CD14-positive monocyte (primary cell): ENCODE measurements around the gene KAZN. TPM values are rescaled to one million over a fixed set of nuclear protein-coding genes. Genes with fewer than 3 reads are reported as not detected.

ENCODE experiments used
- DNase-seq, 3 donors: peaks; one replicate each; pipeline ENCODE4 v3.0.0-alpha.2; 2011 to 2022
- H2AFZ ChIP-seq: 2 replicates; pipeline ENCODE4 v1.6.0; 2012; ENCODE audit warnings: mild to moderate bottlenecking, low read depth, low read length, inconsistent platforms; ENCODE audit not compliant: insufficient read depth, poor library complexity, severe bottlenecking
- H3K27ac ChIP-seq, 2 donors: 1 replicate in 1 of 2; 2 replicates in 1 of 2; pipeline ENCODE4 v1.5.1; 2012 to 2013; ENCODE audit warnings: low read length in 2 of 2, control low read depth in 1 of 2, inconsistent platforms in 1 of 2, low read depth in 1 of 2, mild to moderate bottlenecking in 1 of 2
- H3K27me3 ChIP-seq, 2 donors: one replicate each; pipeline versions ENCODE4 v1.6.0 to v1.6.1; 2011 to 2013; ENCODE audit warnings: low read length in 2 of 2; ENCODE audit not compliant: control insufficient read depth in 2 of 2, insufficient read depth in 2 of 2
- H3K36me3 ChIP-seq, 2 donors: replicated peaks in 1 of 2; 1 replicate in 1 of 2; 2 replicates in 1 of 2; pipeline versions ENCODE4 v1.5.1 to v1.6.1; 2012 to 2013; ENCODE audit warnings: low read length in 2 of 2, control low read depth in 1 of 2, inconsistent platforms in 1 of 2, mild to moderate bottlenecking in 1 of 2; ENCODE audit not compliant: insufficient read depth in 2 of 2, control insufficient read depth in 1 of 2
- H3K4me1 ChIP-seq, 2 donors: 1 replicate in 1 of 2; 2 replicates in 1 of 2; pipeline versions ENCODE4 v1.5.1 to v1.6.1; 2012 to 2013; ENCODE audit warnings: low read length in 2 of 2, control low read depth in 1 of 2, inconsistent platforms in 1 of 2, mild to moderate bottlenecking in 1 of 2, moderate library complexity in 1 of 2; ENCODE audit not compliant: insufficient read depth in 2 of 2, control insufficient read depth in 1 of 2
- H3K4me2 ChIP-seq: replicated peaks from 2 replicates; pipeline ENCODE3; 2012; ENCODE audit warnings: low read length, moderate library complexity, mild to moderate bottlenecking; ENCODE audit not compliant: poor library complexity, severe bottlenecking; ENCODE audit errors: extremely low read depth
- H3K4me3 ChIP-seq, 3 experiments: fragments of 200-600 bp in 1 of 3; sonication (generic) in 1 of 3; replicated peaks in 1 of 3; 1 replicate in 2 of 3; 2 replicates in 1 of 3; pipeline ENCODE4 v1.5.1; 2011 to 2013; ENCODE audit warnings: low read length in 3 of 3, mild to moderate bottlenecking in 3 of 3, control low read depth in 2 of 3, low read depth in 2 of 3, inconsistent platforms in 1 of 3, moderate library complexity in 1 of 3
- H3K79me2 ChIP-seq: 2 replicates; pipeline ENCODE4 v1.6.0; 2012; ENCODE audit warnings: mild to moderate bottlenecking, control low read depth, inconsistent platforms, low read length, moderate library complexity; ENCODE audit not compliant: insufficient read depth
- H3K9ac ChIP-seq: 2 replicates; pipeline ENCODE4 v1.6.0; 2017; ENCODE audit warnings: low read length, mild to moderate bottlenecking; ENCODE audit not compliant: insufficient read depth, poor library complexity, severe bottlenecking
- H3K9me3 ChIP-seq, 2 donors: replicated peaks in 1 of 2; 1 replicate in 1 of 2; 2 replicates in 1 of 2; pipeline versions ENCODE4 v1.5.1 to v1.6.1; 2012 to 2013; ENCODE audit warnings: low read length in 2 of 2, control low read depth in 1 of 2; ENCODE audit not compliant: control insufficient read depth in 1 of 2, insufficient read depth in 1 of 2
- H4K20me1 ChIP-seq: 2 replicates; pipeline ENCODE4 v1.6.0; 2012; ENCODE audit warnings: mild to moderate bottlenecking, low read length, control low read depth, moderate library complexity; ENCODE audit not compliant: insufficient read depth
- H3K27ac Mint-ChIP-seq, 7 donors: one replicate each; pipeline ENCODE4 v1.8.0; 2020; ENCODE audit warnings: mild to moderate bottlenecking in 7 of 7, mixed read lengths in 7 of 7, moderate library complexity in 6 of 7, inconsistent platforms in 2 of 7
- H3K27me3 Mint-ChIP-seq, 3 donors: one replicate each; pipeline ENCODE4 v1.8.0; 2021 to 2022; ENCODE audit warnings: low read depth in 3 of 3, mild to moderate bottlenecking in 3 of 3, mixed read lengths in 3 of 3, moderate library complexity in 3 of 3, inconsistent platforms in 1 of 3
- H3K36me3 Mint-ChIP-seq, 2 donors: one replicate each; pipeline ENCODE4 v1.8.0; 2020; ENCODE audit warnings: mixed read lengths in 2 of 2, inconsistent platforms in 1 of 2, mild to moderate bottlenecking in 1 of 2
- H3K4me1 Mint-ChIP-seq: one replicate; pipeline ENCODE4 v1.8.0; 2020; ENCODE audit warnings: mild to moderate bottlenecking, mixed read lengths
- H3K4me3 Mint-ChIP-seq, 2 donors: one replicate each; pipeline ENCODE4 v1.8.0; 2020; ENCODE audit warnings: mild to moderate bottlenecking in 2 of 2, mixed read lengths in 2 of 2, moderate library complexity in 1 of 2
- H3K9me3 Mint-ChIP-seq, 7 donors: one replicate each; pipeline ENCODE4 v1.8.0; 2020 to 2022; ENCODE audit warnings: mixed read lengths in 7 of 7, mild to moderate bottlenecking in 6 of 7, moderate library complexity in 6 of 7, inconsistent platforms in 2 of 7
- WGBS: methylation state at CpG from one replicate; pipeline ENCODE4 v1.1.5; 2013; ENCODE audit warnings: missing lambda C conversion rate; ENCODE audit not compliant: insufficient coverage; 5-methylcytosine and 5-hydroxymethylcytosine counted together
- intact Hi-C, 2 donors: fragments of 100-400 bp; cut with micrococcal nuclease; formaldehyde crosslinking; loops; one replicate each; pipeline versions ENCODE4 v1.15.0 to v1.15.1; 2023
- polyA plus RNA-seq, 3 donors: library from polyadenylated mRNA; depleted of rRNA in 1 of 3; unstranded in 2 of 3; stranded (reverse) in 1 of 3; fragments of 300-500 nt in 2 of 3; fragments of >200 nt in 1 of 3; fragmentation: Illumina TruSeq in 2 of 3; gene quantifications; 1 replicate in 2 of 3; 2 replicates in 1 of 3; pipeline ENCODE4 v1.2.3, GENCODE V29; 2012 to 2021
- TF ChIP-seq, protein P1 (sequence below): fragments of 200-600 bp; IDR thresholded peaks from one replicate; pipeline ENCODE4 v1.8.0; 2022; ENCODE audit warnings: antibody characterized with exemption, mild to moderate bottlenecking

Gene KAZN
- polyA plus RNA-seq, 3 donors, result not detected

DNA sequence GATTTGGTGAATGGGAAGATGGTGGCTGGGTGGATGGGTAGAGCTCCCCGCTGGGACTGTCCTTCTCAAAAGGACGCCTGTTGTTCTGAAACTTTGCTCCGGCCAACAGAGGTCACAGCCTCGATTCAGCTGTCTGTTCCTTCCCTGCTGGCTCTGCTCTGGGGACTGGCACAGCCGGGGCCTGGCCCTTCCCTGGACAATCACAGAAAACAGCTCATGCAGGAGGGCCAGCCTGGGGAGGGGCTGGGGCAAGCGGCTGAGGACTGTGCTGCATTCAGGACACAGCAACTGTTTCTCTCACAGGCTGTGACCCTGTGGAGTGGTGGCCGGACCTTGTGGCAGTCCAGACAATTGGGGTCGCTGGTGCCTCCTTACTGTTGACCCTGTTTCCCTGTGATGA lies 444.4 kb downstream of the KAZN start:
- Mint-ChIP-seq H3K4me3 (no peak overlapping the region), H3K36me3 (no peaks in the 10 kb centered on the region), H3K27ac (no peak overlapping the region), H3K4me1 (no peaks in the 10 kb centered on the region), H3K27me3 (peaks cover 0 to 2% (median 0%) of the 10 kb centered on the region in 3 donors), H3K9me3 (no peaks in the 10 kb centered on the region)
- Histone ChIP-seq H3K79me2 (no peaks in the 10 kb centered on the region), H3K9ac (no peak overlapping the region), H3K36me3 (no peaks in the 10 kb centered on the region), H2AFZ (no peak overlapping the region), H3K4me1 (no peaks in the 10 kb centered on the region), H3K9me3 (no peaks in the 10 kb centered on the region), H3K4me3 (no peak overlapping the region), H3K27ac (no peak overlapping the region), H3K4me2 (no peak overlapping the region), H4K20me1 (no peaks in the 10 kb centered on the region), H3K27me3 (no peaks in the 10 kb centered on the region)
- intact Hi-C loops, result no loop called here
- WGBS, result 96% methylated on average over 6 of the region's 8 CpGs
- DNase-seq, result no peak
- TF ChIP-seq, protein P1, sequence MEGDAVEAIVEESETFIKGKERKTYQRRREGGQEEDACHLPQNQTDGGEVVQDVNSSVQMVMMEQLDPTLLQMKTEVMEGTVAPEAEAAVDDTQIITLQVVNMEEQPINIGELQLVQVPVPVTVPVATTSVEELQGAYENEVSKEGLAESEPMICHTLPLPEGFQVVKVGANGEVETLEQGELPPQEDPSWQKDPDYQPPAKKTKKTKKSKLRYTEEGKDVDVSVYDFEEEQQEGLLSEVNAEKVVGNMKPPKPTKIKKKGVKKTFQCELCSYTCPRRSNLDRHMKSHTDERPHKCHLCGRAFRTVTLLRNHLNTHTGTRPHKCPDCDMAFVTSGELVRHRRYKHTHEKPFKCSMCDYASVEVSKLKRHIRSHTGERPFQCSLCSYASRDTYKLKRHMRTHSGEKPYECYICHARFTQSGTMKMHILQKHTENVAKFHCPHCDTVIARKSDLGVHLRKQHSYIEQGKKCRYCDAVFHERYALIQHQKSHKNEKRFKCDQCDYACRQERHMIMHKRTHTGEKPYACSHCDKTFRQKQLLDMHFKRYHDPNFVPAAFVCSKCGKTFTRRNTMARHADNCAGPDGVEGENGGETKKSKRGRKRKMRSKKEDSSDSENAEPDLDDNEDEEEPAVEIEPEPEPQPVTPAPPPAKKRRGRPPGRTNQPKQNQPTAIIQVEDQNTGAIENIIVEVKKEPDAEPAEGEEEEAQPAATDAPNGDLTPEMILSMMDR, result no peak

DNA sequence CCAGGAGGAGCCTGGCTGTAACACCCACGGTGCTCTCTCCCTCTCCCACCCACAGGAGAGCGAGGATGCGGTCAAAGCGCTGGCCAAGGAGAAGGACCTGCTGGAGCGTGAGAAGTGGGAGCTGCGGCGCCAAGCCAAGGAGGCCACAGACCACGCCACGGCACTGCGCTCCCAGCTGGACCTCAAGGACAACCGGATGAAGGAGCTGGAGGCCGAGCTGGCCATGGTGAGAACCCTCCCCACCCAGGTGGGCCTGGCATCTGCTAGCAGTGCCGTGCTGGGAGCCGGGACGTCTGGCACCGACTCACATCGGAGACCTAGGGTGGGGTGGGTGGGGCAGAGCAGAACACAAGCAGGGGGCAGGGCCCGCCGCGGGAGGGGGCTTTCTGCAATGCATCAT lies 445.4 kb downstream of the KAZN start:
- H3K4me2 ChIP-seq, result no peak overlapping the region
- TF ChIP-seq, protein P1, result no peak
- Mint-ChIP-seq H3K4me1 (no peaks in the 10 kb centered on the region), H3K36me3 (no peaks in the 10 kb centered on the region), H3K27ac (no peak overlapping the region), H3K4me3 (no peak overlapping the region), H3K9me3 (no peaks in the 10 kb centered on the region), H3K27me3 (peaks cover 0 to 4% (median 0%) of the 10 kb centered on the region in 3 donors)
- no peaks in the 10 kb centered on the region for H4K20me1 ChIP-seq
- DNase-seq, result no peak
- no peak overlapping the region for H3K9ac ChIP-seq
- intact Hi-C loops, result no loop called here
- H2AFZ ChIP-seq, result no peak overlapping the region
- H3K36me3 ChIP-seq, result no peaks in the 10 kb centered on the region
- H3K4me3 ChIP-seq, result no peak overlapping the region
- no peaks in the 10 kb centered on the region for H3K9me3 ChIP-seq
- H3K79me2 ChIP-seq, result no peaks in the 10 kb centered on the region
- WGBS, result 100% methylated on average over 7 of the region's 20 CpGs
- no peaks in the 10 kb centered on the region for H3K27me3 ChIP-seq
- no peak overlapping the region for H3K27ac ChIP-seq
- H3K4me1 ChIP-seq, result no peaks in the 10 kb centered on the region
